Stromal cell of bone marrow (primary cell): ENCODE results near the gene CHST15.

Experiments
- DNase-seq: peaks from one replicate; pipeline ENCODE4 v3.0.0-alpha.2; 2012; ENCODE audit warnings: low read depth

CHST15 gene

DNA sequence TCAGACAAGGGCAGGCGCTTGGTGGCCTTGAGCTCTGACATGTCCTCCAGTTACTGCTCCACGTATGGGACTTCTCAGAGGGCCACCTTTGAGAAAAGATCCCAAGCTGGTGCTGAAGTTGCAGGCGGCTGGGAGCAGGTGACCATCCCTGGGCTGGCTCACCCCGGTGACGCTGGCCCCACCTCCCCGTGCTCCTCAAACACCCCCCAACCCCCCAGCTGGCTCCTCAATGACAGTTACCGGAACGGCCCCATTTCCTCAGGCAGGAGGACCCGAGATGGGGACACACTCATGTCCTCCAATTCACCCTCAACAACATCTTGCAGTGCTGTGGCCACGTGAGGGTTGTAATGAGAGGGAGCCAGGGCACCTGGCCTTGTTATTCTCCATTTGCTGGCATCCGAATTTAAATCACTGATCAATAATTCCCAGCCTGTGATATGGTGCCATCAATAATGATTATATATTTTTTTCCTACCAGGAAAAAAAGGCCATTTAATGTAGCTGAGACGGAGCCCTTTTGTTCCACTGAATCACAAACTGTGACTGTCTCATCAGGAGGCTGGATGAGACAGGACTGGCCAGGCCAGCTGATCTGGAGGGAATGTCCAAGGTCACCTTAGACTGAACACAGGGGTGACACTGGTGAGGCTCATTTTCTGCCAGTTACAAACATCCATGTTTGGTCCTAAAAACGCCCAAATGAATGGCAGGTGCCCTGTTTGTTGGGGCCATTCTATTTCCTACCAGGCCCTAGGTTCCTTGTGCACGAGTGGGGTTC lies 64.5 kb downstream of the CHST15 start:
- DNase-seq: no peak

DNA sequence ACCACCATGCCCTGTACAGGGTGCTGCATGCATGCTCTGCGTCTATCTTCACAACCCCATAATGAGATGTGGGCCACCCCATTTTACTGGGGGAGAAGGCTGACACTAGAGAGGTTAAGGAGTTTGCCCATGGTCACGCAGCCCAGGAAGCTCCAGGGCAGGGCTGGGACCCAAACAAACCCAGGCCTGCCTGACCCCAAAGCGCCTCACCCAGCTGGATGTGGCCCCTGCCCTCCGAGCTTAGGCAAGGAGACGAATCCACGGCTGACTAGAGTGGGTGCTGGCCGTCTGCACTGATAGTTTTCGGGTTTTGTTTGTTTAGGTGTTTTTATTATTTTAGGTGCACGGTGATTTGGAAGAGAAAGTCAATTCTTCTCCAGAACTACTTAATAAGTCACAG lies 65.7 kb downstream of the CHST15 start:
- no peak for DNase-seq

DNA sequence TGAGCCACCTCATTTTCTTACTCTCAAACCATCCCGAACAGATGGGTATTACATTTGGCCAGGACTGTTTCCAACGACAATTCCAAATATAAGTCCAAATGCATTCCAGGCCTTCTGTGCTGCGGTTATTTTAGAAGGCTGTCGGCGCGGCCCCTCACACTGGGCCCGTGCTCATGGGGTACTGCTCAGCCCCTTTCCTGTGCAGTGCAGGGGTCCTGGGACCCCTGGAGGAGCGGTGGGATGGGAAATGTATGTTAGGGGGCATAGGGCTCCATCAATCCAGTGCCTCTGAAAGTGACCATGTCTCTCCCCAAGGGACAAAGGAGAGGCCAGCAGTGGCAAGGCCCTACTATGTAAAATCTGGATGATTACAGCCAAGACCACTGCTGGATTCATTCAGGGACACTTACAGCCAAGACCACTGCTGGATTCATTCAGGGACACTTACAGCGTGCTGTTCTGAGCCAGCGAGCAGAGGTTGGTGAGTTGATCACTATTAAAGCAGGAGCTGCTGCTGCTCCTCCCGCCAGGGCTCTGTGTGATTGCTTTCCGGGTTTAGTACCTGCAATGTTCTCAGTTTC lies 66.3 kb downstream of the CHST15 start:
- DNase-seq: no peak

DNA sequence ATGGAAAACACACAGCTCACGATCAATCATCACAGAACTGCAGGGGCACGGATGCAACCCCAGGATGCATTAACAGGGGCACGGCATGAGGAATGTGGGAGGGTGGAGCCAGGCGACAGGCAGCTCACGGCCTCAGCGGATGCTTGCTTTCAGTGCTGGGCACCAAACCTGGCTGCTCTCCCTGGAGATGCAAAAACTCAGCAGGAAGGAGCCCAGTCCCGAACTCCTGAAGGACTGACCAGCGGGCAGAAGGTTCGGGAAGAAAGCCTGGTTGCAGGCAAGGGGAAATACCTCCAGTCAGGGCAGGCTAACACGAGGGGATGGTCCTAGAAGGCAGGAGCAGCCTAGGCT lies 66.8 kb downstream of the CHST15 start:
- no peak for DNase-seq

DNA sequence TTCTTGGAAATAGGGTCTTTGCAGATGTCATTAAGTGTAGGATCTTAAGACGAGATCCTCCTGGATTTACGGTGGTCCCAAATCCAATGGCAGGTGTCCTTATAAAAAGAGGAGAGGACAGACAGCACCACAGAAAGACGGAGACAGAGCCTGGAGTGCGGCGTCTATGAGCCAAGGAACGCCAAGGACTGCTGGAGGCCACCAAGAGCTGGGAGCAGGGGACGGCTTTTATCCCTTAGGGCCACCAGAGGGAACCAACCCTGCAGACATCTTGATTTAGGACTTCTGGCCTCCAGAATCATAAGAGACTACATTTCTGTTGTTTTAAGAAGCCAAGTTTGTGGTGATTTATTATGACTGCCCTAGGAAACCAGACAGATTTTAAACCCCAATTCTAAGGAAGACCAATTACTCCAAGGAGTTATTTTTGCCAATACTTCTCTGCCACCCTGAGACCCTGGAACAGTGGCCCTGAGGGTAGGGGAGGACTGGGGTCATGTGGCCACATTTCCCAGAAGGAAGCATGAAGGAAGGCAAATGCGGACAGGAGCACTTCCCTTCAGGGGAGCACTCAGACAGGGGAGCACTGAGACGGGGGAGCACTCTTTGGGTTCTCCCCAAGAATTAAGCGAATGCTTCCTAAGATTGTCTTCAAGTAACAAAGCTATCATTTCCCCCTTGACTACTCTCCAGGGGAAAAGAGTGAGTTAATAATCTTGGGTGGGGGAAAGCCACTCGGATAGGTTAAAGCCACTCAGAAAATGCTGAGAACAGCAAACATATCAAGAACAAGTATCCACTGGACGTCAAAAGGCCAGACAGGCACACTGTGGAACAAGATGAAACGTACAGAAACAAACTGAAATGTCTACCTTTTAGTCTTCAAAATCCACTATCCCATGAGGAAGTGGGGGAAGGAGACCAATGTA lies 67.5 kb downstream of the CHST15 start:
- no peak for DNase-seq

DNA sequence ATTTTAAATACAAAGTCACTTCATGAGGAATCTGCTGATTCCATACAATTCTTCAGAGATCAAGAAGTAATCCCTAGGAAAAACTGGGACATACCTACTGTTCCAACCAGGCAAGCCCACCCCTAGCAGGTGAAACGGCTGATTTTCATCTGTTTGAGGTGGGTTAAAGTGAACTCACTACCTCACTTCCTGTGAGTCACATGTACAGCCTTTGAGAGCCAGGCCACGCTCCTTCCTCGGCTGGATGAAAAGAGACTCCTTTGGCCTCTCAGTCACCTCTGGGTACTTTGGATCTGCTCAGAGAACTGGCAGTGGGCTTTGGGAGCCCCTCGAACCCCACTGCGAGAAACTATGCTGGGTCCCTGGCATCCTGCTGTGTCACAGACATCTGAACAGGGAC lies 68.2 kb downstream of the CHST15 start:
- DNase-seq: no peak

DNA sequence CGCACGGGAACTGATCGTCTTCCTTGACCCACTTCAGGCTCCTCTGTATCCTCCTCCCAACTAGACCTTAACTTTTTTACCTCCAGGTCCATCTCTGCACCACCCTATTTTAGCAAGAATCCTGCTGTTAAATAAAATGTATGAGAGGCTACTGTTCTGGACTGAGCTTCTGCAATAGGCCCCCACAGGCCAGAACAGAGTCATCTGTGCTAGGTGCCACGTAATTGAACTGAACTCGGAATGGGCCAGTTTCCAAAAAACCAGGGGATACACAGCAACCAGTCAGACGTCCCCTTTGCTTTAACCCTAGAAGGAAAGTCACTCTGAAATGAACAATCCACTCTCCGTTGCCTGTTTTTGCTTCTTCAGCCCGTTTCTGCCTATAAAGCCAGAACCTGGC lies 71.3 kb downstream of the CHST15 start:
- DNase-seq: no peak

DNA sequence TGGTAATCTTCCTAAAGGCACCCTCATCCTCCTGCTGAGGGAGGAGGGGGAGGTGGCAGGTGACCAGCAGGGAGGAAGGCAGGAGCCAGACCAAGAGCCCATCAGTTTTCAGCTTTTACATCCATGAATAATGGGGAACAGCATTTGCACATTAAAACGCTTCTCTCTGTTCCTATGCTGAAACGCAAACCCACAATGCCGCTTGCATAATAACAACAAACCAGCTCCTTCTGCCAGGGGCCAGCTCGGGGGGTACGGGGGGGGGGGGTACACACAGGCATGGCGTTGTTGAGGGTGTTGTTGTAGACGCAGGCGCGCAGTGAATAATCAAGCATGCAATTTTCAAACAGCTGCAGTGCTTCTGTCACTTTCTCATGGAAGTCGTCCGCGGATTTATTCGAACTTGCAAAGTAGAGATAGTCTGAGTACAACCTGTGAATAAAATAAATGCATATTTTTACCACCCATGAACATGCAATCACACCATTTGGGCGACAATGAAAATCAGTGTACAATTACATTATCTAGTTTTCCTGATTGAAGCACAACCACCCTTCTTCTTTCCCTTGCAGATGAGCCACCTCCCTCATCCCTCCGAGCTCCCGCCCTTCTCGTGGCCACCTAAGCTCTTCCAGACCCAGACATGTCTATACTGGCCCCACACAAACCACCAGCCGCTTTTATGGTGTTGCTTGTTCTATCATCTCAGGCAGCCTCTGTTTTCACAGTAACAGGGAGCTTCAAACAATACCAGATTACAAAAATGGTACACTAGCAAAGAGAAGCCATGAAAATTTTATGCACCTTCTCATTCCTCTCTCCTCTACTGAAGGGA lies 72.2 kb downstream of the CHST15 start:
- no peak for DNase-seq

DNA sequence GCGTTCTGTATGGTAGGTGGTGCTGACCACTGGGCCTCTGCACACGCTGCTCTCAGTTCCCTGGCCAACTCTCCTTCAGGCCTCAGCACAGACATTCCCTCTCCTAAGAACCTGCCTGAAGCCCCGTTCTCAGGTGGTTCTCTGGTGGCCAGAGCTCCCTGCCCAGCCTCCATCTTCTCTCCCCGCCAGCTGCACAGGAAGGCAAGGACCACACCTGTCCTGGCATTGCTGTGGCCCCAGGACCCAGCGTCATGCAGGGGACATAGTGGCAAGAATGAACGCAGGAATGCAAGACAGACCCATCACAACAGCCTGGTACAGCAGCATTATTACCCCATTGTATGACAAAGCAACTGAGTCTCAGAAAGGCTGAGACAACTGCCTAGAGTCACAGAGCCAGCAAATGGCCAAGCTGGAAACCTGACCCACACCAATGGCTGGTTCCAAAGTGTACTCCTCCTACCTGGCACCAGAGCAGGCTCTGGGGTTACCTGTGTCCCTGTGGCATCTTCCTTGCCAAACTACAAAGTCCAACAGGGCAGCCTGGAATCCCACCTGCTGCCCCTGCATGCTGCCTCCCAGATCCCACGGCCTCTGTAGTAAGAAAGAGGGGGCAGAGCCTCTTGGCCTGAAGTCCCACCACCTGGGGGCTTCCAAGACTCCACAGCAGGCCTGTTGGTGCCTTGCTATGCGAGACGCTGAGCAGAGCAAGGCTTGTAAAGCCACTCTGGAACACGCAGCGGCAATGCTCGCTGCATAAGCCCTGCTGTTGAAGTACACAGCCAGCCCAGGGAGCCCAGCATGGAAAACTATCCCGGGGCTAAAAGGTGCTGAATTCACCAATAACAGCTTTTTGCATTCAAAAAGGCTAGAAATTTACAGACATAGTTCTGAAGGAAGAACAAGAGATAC lies 73.3 kb downstream of the CHST15 start:
- no peak for DNase-seq

DNA sequence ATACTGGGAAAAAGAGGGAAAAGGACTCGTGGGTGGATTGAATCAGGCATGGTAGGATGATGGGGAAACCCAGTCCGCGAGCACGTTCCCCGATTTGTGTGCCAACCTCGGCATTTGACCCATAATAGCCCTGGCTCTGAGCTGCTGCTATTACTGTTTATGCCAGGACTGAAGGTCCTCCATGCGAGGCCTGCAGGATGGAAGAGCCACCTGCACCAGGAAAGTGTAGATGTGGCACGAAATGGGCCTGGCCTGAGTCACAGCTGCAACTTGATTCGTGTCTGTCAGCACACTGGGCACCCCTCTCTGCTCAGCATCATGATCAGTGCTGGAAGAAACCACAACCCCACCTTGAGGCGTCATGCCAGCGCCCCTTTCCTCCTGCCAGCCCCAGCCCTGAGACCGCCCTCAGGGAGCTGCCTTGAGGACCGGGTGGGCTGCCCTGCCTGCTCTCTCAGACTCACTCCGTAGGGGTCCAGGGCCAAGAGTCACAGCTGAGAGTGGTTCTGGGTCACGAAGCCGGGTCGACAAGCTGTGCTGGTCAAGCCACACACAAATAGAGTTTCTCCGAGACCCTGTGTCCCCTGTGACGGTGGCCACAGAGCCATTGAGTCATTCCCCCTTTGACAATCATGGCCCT lies 74.4 kb downstream of the CHST15 start:
- no peak for DNase-seq

DNA sequence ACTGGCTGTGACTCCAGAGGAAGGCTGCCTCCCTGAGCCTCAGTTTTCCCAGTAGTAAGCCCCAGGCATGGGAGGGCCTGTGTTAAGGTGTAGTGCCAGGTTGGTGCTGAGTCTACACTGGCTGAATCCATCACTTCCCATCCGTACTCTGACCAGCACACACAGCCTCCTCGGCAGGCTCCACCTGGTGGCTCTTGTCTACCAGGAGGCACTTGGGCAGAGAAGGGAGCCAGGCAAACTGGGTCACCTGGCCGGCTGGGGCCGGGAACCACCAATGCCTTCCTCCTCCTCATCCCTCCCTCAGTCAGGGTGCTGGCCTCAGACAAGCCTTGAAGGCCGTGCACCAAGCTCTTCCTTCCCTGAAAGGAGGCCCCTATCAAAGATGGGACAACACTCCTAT lies 75.7 kb downstream of the CHST15 start:
- DNase-seq: no peak

DNA sequence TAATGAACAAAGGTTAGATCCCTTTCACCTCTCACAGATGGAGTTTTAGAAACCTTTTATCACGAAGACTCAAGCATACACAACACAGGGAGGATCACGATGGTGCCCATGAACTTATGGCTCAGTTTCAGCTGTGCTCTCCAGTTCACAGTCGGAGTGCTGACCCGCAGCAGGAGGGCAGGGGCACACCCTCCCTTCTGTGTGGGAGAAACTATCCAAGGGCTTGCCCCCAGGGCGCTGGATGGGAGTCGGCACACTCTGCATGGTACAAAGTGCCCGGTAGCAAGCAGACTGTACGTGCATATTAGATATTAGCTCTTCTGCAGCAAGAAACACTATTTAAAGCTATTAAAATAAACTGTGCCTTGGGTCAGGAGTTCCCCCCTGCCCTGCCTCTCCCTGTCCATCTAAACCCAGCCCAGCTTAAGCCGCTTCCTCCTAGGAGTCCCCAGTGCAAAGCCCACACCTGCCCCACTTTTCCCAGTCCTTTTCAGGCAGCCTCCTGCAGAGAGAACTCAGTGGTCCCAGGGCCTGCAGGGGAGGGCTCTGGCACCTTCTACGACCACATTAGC lies 76.5 kb downstream of the CHST15 start:
- DNase-seq: no peak

DNA sequence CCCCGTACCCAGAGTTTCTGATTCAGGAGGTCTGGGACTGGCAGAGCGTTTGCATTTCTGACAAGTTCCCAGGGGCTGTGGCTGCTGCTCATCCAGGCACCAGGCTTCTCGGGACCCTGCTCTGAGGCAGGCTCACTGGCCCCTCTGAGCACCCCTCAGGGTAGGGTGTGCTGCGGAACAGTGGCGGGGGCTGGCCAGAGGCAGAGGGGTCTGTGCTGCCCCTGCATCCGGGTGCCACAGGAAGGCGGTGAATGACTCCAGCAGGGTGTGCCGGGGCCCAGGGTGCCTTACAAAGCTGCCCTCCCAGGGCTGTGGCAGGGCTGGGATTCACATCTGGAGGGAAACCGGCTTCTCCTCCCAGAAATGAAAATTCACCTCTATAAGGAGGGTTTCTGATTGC lies 77.4 kb downstream of the CHST15 start:
- no peak for DNase-seq

DNA sequence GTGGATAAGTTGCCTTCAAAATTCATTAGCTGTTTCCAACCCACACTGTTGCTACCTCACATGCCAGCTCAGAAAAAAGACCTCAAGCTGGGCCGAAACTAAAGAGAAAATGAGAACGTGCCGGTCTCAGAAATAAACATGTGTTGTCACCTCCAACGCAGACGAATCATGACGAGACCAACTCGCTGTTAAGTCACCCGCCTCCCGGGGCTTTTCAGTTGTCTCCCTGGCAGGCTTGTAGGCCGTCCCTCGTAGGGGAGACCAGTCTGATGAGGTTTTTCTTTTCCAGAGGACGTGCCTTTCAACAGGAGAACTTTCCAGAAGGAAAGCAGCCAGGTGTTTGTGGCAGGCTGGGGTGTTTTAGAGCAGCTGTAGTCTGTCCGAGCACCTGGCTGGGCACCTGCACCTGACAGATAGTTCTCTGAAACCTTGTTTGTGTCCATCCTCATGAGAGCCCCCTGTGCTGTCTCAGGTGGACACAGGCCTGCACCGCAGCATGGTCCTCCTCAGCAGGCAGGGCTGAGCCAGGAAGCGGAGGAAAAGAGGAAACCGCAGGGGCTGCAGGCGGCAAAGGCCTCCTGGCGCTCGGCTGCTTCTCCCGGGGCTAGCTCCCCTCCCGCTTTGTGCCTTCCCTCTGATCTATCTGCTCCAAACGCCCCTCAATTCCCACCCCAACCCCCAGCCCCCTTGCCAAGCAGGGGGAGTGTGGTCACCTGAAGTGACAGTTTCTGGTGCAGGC lies 78.8 kb downstream of the CHST15 start:
- no peak for DNase-seq

DNA sequence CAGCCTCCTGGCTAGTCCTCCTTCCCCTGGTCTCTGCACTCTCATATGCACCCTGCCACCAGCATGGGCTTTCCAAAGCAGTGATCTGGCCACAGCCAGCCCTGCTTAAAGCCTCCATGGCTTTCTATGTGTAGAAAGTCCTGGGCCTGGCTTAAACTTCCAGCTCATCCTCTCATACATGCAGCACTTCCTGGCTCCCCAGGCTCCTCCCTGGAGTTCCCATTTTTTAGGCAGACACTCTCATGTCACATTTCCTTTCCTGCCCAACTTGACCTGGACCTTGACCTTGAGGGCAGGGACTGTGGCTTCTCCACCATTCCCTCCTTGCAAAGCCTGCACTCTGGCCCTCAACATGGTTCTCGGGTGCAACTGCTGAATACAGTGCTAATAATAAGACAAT lies 79.5 kb downstream of the CHST15 start:
- no peak for DNase-seq

DNA sequence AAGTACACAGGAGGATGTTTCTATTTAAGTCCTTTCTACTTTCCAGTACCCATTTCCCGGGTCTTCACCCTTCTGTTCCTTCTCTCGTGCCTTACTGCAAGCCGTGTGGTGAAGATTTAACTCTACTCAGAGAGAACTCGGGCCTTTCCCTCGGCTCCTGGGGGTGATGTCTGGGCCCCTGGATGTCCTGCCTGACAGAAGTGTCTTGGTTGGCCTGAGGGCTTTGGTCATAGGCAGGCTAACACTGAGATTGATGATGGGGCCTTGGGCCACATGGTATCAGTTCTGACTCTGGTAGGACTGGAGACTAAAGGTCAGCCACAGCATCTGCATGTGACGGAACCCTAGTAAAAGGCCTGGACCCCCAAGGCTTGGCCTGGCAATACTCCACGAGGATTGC lies 80.4 kb downstream of the CHST15 start:
- DNase-seq: no peak

DNA sequence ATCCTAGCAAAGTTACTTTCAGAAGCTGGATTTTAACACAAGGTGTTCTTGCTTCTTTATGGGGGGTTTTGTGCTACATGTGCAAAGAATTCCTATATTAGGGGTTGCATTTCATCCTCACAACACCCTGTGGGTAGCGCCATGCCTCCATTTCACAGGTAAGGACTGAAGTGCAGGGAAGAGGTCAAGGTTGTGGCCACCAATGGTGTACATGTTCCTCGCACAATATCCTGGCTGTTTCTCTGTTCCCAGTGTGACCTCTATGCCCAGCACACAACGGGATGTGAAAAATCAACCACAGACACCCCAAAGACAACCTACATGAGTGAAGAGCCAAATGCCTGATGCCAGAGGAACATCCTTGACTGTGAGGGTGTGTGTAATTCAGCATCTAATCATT lies 80.8 kb downstream of the CHST15 start:
- no peak for DNase-seq

DNA sequence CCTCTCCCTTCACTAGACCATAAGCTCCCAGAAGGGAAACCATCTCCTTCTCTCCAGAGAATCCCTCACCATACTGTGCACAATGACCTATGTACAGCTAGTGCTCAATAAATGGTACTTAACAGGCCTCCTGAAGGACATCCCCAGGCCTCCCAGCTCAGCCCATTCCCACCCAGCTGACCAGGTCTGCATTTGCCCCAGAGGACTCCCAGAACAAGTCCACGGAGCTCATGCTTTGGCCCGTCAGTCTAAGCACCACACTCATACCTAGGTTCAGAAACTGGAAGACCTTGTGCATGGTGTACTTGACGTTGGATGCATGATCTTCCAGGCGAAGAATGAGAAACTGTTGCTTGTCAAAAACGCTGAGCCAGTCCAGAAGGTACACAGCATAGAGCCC lies 81.3 kb downstream of the CHST15 start:
- no peak for DNase-seq

DNA sequence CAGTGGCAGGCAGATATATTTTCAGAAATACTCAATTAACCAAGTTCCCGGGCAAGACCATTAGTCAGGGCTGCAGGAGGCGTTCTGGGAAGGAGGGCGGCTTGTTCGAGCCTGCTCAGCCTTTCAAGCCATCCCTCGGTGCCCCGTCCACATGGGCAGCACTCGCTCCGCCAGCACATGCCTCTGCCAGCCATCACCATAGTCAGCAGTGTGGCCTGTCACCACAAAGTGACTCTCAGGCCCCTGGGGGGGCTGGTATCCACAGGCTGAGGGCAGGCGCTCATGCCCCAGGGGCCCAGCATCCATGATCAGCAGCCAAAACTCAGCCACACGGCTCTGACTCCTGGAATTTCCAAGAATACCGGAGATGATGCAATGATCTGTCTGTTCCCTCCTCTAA lies 81.9 kb downstream of the CHST15 start:
- DNase-seq: no peak
